Muscle of back (tissue), 11 donors: ENCODE data around the gene LRRC3C. TPM values are rescaled to one million over a fixed set of nuclear protein-coding genes. Genes with fewer than 3 reads are reported as not detected.

Experiments used
- DNase-seq, 3 donors: peaks; one replicate each; pipeline versions ENCODE4 v3.0.0 to v3.0.0-alpha.2; 2013
- polyA plus RNA-seq, 10 donors: library from polyadenylated mRNA; unstranded; fragments of 120-200 nt; gene quantifications; one replicate each; pipeline ENCODE4 v1.2.1, GENCODE V29; 2013; ENCODE audit not compliant: insufficient read length in 10 of 10

LRRC3C gene
- polyA plus RNA-seq, 10 donors: not detected

DNA sequence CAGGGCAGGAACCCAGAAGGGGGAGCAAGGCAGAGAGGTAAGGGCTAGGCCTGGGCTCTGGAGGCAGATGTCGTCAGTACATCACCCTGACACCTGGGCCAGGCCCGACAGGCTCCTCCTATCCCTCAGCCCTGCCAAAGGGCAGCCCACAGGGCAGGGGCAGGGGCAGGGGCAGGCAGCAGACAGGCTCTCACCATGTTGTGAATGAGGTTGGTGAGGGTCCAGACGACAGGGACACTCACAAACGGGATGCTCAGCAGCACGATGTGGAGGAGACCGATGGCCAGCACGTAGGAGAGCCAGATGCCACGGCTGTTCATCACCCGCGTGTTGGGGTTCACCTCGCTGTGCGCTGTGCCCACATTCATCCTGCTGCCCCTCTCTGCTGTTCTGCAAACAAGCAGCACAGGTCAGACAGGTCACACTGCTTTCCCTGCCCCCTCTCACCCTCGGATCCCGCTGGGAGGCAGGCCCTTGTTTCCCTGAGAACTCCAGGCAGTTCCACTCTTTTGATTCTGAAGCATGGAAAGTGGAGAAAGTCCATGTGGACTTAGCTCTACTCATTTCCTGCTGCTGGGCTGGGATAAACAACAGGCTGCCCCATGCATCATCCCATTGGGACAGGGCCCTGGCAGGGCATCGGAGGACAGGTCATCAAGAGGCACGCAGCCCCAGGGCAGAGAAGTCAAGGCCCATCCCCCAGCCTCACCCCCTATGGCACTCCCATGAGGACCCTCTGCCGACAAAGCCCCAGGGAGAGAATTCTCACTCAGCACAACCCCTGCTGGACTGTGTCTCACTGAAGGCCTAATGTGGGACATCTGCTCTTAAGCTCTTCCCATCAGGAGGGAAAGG lies 3.5 kb upstream of the LRRC3C start:
- DNase-seq: no peak

DNA sequence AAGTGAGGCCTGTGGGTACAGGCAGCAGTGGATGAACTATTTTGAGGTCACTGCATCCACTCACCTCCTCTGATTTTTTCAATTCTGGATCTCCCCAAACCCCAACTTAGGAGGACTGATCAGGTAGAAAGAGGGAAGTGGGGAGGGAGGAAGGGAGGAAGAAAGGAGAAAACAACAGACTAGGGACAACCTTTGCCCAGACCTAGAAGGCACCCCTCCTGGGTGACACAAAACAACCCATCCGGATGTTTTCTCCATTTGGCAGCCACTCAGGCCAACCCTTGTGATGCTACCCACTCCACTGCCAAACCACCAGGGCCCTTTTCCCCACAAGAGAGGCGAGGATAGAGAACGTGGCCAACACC lies 2.9 kb upstream of the LRRC3C start:
- DNase-seq: no peak

DNA sequence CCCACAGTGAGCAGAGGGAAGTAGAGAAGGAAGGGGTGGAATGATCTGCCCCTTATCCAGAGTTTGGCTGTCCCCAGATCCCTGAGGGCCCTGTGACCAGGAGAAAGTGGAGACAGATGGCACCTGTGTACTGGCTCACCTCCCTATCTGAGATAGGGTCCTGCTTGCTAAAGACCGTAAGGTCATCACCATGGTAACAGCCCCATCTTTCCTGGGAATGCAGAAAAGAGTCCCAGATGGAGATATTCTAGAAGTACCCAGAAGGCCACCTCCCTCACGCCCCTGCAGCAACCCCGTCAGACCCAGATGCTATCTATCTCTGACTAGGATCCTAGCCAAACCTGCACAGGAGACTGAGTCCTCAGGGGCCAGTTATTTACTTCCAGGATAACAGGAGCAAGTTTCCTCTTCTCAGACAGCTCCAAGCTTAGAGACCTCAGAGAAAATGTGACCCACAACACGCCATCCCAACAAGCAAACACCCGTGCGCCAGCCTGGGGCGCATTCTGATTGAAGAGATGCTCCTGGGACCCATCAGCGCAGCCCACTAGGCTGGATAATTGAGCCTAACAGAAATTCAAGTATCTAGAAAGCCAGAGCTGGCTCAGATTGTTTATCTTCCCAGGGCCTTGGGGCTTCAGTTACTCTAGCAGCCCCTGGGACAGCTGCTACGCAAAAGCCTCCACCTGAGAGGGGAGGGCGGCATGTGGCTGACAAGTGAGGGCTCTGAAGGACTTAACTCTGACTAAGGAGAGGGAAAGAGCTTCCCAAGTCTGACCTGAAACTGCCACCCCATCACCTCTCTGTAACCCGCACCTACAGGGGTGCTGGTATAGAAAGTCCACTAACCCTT lies 2.0 kb upstream of the LRRC3C start:
- DNase-seq: no peak

DNA sequence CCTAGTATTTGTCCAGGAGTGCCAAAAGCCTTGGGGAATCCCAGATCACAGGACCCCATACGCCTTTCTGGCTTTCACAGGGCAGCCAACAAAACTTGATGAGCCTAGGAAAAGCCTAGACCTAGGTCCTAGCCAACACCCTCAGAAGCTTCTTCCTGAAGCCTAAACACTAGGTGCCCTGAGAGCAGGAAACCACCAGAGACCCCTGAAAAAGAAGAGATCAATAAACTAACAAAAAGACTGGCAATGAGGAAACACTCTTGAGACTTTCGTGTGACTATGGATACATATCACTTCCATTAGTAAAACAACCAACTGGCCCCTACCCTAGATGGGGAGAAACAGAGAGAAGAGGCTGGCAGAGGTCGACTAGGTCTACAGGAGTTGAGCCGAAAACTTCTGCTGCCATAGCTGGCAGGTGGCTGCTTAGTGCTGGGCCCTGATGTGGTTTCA lies 1.4 kb upstream of the LRRC3C start:
- DNase-seq: no peak

DNA sequence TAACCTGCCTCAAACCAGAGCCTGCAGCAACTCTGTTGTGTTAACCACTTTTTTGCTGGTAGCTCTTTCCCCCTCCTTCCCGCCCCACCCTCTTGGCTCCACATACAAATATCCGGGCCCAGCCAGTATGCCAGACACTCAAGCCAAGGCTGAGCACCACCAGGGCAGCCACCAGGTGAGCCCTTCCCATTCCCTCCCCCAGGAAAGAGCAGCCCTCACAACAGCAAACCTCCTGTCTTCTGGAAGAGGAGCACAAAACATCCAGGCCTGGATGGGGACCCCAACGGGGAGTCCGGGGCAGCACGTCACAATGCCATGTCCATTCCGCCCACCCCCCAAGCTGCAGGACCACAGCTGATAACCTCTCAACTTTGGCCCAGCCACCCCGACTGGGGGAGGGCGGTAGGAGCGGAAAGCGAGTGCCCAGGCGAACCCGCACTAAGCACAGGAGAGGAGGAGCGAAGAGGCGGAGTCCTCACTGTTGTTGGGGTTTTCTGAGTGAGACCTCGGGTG lies 888 bp upstream of the LRRC3C start:
- peak in 1 of 3 donors; percentile 42 for DNase-seq

DNA sequence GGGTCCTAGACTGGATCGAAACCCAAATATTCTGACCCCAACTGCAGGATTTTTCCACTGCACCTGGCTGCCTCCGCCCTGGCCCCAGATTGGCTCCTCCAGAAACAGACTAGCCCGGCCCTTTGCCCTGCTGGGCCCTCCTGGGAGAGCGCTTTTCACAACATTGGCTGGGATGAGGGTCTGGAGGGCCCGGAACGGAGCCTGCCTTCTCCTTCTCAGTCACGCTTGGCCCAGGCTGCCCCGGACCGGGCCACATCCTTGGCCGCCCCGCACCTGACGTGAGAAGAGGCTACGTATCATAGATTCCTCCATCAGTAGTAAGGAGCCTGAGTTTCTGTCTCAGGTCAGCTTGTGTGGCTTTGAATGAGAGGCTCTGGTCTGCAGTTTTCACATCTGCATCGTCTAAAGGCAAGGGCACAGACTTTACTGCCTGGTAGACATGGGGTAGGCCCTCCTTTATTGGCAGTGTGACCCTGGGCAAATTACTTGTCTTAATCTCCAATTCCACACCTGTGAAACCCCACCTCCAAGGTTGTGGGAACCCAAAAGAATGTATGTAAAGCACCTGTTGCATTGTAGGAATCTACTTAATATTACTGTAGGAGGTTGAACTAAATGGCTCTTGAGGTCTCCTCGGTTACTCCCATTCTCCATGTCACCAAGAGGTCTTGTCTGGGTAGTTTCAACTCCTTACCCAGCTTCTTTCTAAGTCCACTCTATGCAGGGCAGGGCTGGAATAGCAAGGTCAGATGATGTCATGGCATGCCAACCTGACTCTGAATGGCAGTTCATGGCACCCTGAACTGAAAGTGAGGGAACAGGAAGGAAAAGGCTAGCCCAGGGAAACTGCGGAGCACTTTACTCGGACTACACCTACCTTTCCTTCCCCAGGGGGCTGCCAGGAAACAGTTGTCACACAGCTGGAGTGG lies 661 bp downstream of the LRRC3C start:
- DNase-seq: no peak

DNA sequence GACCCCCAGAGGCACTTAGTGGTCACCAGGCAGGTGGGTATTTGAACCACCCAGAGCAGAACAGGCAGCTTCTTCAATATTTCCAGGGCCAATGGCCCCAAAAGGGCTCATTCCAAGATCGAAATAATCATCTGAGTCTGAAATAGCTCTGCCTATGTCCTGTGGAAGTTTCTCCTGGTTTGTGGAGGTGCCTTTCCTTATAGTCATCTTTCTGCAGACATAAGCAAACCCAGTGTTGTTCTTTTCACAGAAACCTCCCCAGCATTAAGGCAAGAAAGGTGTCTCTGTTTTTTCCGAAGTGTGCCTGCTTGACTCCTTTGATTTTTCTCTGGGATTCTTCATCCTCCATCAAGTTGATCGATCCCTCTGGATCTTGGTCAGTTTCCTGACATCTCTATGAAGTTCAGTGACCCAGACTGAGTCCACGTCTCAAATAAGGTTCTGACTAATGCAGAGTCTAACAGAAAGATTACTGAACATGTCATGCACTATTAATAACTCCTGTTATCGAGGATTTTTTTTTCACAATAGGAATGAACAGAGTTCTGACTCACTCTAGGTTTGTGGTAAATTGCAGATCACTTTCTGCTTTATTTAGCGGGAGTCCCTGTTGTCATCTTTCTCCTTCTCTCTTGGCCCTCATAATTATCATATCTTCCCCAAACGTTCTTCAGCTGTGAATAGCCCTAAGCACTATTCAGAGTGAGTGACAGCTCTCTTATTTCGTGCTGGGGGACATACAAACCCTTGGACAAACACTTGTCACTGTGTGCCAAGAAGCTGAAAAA lies 1.5 kb downstream of the LRRC3C start:
- peak in 1 of 3 donors; percentile 91 for DNase-seq

DNA sequence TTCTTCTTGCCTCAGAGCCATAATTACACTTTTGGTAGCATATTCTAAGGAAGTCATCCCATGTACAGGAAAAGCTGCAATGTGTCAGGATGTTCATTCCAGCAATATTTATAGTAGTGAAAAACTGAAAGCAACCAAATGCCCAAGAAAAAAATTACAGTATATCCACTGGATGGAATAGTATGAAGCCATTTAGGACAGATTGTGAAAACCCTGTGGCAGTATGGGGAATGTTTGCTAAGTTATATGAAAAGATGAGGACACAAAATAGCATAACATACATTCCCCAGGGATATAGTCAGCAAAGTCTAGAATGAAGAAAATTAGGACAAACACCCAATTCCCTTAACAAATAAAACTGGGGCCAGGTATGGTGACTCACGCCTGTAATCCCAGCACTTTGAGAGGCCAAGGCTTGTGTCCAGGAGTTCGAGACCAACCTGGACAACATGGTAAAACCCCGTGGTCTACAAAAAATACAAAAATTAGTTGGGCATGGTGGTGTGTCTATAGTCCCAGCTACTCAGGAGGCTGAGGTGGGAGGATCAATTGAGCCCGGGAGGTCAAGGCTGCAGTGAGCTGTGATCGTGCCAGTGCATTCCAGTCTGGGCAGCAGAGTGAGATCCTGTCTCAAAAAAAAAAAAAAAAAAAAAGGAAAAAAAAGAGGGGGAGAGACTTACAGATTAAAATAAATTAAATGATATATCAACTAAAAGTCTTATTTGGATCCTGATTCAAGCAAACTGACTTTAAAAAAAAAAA lies 2.3 kb downstream of the LRRC3C start:
- DNase-seq: peak in 1 of 3 donors; percentile 74

DNA sequence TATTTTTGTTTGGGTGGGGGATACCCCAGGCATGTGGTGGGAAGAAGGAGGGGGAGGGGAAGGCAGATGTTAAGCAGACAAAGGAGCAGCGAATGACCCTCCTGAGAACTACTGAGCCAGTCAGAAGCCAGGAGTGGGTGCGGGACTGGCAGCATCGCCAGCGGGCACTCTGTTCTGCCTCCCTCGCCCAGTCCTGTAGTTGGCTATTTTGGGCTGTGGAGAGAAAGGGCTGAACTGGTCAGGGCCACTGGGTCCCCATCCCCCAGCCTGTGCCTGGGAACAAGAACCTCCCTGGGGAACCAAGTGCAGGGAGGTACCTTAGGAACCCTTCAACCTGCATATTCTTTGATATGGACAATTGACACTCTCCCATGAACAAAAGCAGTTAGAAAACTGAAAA lies 6.4 kb downstream of the LRRC3C start:
- no peak for DNase-seq

DNA sequence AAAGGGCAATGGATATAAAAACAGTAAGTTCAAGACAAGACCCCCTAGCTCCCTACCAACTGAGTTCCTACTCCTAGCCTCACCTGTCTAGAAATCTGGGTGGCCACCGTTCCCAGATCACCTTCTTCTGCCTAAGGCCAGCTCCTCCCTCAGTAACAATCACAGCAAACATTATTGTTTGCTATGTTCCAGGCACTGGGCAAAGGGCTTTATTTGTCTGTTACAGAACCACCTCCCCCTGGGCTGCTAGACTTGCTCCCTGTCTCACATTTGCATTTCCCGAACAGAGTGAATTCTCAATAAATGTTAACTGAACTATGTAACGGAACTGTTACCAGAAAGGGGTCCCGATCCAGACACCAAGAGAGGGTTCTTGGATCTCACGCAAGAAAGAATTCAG lies 6.8 kb downstream of the LRRC3C start:
- DNase-seq: no peak

DNA sequence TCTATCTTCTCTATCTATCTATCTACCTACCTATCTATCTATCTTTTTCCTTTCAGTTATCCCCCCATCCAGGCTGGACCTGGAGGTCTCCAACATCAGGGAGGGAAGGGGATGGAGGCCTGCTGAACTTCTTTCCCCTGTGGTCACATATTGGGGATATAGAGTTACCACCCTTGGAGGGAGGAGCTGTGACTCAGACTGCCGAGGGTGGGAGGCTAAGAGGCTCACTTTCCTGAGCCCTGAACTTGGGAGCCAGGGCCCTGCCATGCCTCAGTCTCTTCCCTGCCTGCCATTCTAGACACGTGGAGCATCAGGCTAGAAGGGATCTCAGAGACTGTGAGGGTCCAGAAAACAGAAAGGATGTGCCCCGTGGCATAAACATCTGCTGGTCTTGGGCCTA lies 8.4 kb downstream of the LRRC3C start:
- no peak for DNase-seq

DNA sequence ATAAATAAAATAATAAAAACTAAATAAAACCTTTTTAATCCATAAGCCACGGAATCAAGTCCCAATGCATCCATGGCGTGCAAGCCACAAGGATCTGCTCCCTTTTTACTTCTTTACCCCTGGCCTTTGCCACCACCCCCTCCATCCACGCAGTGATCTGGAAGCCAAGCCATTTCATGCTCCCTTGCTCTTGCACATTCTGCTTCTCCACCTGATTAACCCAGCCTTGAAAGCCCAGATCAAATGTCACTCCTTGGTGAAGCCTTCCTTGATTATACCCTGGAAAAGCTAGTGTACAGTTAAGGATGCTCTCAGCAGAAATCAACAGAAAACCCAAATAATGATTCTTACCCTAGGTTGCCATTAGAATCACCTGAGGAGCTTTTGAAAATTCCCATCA lies 9.9 kb downstream of the LRRC3C start:
- no peak for DNase-seq

DNA sequence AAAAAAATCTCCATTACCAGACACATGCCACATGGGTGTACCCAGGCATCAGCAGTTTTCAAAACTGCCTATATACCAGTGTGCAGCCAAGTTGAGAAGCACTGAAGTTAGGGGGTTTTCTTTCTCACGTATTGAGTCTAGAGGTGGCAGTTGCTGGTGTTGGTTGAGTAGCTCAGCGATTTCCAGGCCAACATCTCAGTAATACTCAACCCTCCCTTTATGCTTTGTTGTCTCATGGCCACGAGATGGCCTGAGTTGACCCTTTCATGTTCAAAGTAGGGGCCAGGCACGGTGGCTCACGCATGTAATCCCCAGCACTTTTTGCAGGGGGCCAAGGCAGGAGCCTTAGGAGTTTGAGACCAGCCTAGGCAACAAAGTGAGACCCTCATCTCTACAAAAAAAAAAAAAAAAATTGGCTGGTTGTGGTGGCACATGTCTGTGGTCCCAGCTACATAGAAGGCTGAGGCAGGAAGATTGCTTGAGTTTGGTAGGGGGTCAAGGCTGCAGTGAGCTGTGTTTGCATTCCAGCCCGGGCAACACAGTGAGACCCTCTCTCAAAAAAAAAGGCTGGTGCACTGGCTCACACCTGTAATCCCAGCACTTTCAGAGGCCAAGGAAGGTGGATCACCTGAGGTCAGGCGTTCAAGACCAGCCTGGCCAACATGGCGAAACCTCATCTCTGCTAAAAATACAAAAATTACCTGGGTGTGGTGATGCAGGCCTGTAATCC lies 10.8 kb downstream of the LRRC3C start:
- DNase-seq: no peak

DNA sequence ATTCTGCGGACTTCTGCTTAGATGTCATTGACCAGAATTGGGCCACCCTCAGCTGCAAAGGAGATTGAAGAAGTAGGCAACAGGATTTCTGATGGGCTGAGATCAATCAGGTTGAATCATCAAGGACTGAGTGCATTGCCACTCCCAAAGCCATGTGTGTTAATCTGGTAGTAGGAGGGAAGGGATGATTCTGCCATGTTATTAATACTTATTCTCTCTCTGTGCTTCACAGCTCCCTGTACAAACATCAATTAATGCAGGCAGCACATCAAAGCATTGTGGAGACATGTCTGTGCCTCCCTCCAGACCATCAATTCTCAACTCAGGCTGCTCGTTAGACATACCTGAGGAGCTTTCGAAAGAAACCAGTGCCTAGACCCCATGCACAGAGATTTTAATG lies 11.6 kb downstream of the LRRC3C start:
- DNase-seq: no peak

DNA sequence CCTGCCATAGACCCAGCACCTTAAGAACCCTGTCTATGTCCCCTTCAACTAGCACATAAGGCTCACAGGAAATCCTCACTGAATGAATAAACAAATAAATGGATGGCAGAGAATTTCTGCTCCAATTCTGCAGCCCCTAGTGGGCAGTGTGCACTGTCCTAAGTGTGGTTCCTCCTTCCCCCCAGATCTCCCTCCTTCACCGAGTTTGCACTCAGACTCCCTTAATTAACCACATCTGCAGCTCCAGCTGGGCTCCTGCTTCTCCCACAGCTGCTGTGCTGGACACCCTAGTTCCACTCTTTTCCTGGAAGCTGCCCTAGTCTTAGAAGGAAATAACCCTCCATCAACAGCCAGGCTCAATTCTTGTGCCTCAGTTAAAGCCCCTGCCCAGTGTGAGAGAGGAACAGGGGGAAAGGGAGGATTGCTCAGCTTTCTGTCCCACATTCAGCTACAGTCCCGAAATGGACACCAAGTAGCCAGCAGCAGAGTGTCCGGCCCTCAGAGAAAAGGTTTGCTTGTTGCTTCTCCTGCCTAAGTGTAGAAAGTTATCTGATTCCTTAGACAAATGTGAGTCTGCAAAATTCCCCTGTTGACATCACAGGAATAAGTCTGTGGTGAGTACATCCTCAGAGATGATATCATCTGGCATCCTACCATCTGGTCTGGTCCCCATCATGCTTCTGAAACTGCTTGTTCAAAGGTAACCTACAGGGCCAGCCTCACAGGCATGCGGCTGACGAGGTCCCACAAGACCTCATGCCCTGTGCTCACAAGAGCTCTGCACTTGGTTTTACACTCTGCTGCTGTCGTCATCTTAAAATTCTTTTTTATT lies 12.3 kb downstream of the LRRC3C start:
- peak; percentile 67 to 86 (median 69) for DNase-seq

DNA sequence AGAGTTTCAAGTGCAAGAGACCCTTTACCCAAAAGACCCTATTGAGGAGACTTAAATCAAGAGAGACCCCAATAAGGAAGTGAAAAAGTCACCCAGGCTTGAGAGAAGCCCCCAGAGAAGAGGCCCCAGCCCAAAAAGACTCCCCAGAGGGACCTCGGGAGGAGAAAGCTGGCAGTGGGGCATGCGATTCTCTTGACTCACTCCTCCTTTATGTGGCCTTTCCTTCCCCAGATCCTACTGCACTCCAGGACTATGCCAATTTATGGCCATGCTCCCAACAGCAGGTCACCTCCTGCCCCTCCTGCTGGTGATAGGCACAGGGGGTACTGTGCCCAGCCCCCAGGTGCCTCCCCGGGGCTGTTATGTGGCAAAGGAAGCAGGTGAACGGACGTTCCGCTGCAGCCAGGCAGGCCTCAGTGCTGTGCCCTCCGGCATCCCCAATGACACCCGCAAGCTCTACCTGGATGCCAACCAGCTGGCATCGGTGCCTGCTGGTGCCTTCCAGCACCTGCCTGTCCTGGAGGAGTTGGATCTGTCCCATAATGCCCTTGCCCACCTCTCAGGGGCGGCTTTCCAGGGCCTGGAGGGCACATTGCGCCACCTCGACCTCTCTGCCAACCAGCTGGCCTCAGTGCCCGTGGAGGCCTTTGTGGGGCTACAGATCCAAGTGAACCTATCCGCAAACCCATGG lies 16.3 kb downstream of the LRRC3C start:
- no peak for DNase-seq

DNA sequence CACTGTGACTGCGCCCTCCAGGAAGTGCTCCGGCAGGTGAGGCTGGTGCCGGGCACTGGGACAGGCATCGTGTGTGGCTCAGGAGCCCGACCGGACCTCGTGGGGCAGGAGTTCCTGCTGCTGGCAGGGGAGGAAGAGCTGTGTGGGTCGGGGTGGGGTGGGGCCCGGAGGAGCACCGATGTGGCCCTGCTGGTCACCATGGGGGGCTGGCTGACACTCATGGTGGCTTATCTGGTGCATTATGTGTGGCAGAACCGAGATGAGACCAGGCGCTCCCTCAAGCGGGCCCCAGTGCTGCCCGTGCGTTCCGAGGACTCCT lies 16.8 kb downstream of the LRRC3C start:
- DNase-seq: no peak
